HCT116 (cell line): ENCODE results near the gene PSMB9. TPM values are rescaled to one million over a fixed set of nuclear protein-coding genes. Genes with fewer than 3 reads are reported as not detected.

Experiments
- ATAC-seq: fragments of 200-7000 bp; cut with Tn5 transposase; 2 replicates; pipeline ENCODE4 v1.9.1; 2020; ENCODE audit warnings: mild to moderate bottlenecking, moderate library complexity
- BruUV-seq: library from RNA; stranded (reverse); fragments of 400-500 nt; replicated peaks from 2 replicates; lab custom pipeline; 2021; lab: Mats Ljungman, UMichigan
- CTCF ChIA-PET: fragments of 300-600 bp; sonication (Branson Sonifier 250); formaldehyde crosslinking; loops from one replicate; lab custom pipeline; 2021; ENCODE audit warnings: antibody characterized with exemption; lab: Charles Lee
- POLR2A ChIA-PET: fragments of 300-600, 350-600 bp; sonication (Branson Sonifier 250); formaldehyde crosslinking; loops from one replicate; lab custom pipeline; 2021; ENCODE audit warnings: antibody characterized with exemption; lab: Charles Lee
- RAD21 ChIA-PET, 2 experiments: fragments of 300-600 bp; sonication (Branson Sonifier 250); formaldehyde crosslinking; loops; one replicate each; lab custom pipeline; 2023; ENCODE audit warnings: low total read pairs in 2 of 2; ENCODE audit not compliant: uncharacterized antibody in 2 of 2, unreplicated experiment in 2 of 2, low non-redundant PET in 1 of 2; lab: Charles Lee
- DNase-seq: peaks from one replicate; pipeline ENCODE4 v3.0.0-alpha.2; 2010; ENCODE audit warnings: low read depth, low spot score
- H2AFZ ChIP-seq: fragments of 200-600 bp; shearing (Covaris generic), sonication (generic); 2 replicates; pipeline ENCODE4 v1.6.1; 2017; ENCODE audit warnings: low read depth, mixed run types, mixed read lengths, antibody characterized with exemption, low read length; ENCODE audit not compliant: poor library complexity, severe bottlenecking
- H3K27ac ChIP-seq: 2 replicates; pipeline ENCODE4 v1.5.1; 2012; ENCODE audit warnings: low read depth, low read length
- H3K27me3 ChIP-seq: fragments of 200-600 bp; sonication (generic); 2 replicates; pipeline ENCODE4 v1.6.1; 2016; ENCODE audit warnings: mixed run types, low read length, mixed read lengths; ENCODE audit not compliant: insufficient read depth
- H3K36me3 ChIP-seq, 2 experiments: fragments of 200-500 bp in 1 of 2; fragments of 200-600 bp in 1 of 2; sonication (Bioruptor generic) in 1 of 2; sonication (generic) in 1 of 2; 2 replicates each; pipeline versions ENCODE4 v1.5.1 to v1.6.1; 2014 to 2016; ENCODE audit warnings: low read length in 2 of 2, inconsistent platforms in 1 of 2, mixed read lengths in 1 of 2, mixed run types in 1 of 2; ENCODE audit not compliant: insufficient read depth in 2 of 2, control insufficient read depth in 1 of 2
- H3K4me1 ChIP-seq, 2 experiments: fragments of 200-600 bp in 1 of 2; sonication (generic) in 1 of 2; 2 replicates each; pipeline versions ENCODE4 v1.5.1 to v1.6.1; 2012 to 2017; ENCODE audit warnings: low read length in 2 of 2, inconsistent platforms in 1 of 2, mild to moderate bottlenecking in 1 of 2, mixed read lengths in 1 of 2, mixed run types in 1 of 2, moderate library complexity in 1 of 2; ENCODE audit not compliant: insufficient read depth in 2 of 2, control insufficient read depth in 1 of 2
- H3K4me2 ChIP-seq: fragments of 200-600 bp; sonication (generic); 2 replicates; pipeline ENCODE4 v1.6.1; 2017; ENCODE audit warnings: mixed run types, low read length, mixed read lengths
- H3K4me3 ChIP-seq, 2 experiments: fragments of 200-600 bp in 1 of 2; sonication (generic) in 1 of 2; replicated peaks in 1 of 2; 2 replicates each; pipeline ENCODE4 v1.5.1; 2011 to 2016; ENCODE audit warnings: low read length in 2 of 2, control low read depth in 1 of 2, low read depth in 1 of 2, mild to moderate bottlenecking in 1 of 2, mixed read lengths in 1 of 2, mixed run types in 1 of 2
- H3K79me2 ChIP-seq: fragments of 200-600 bp; sonication (generic); 2 replicates; pipeline ENCODE4 v1.6.1; 2017; ENCODE audit warnings: mild to moderate bottlenecking, mixed run types, low read length, moderate library complexity, mixed read lengths; ENCODE audit not compliant: insufficient read depth
- H3K9ac ChIP-seq: fragments of 200-600 bp; sonication (generic); 2 replicates; pipeline ENCODE4 v1.6.1; 2016; ENCODE audit warnings: low read length, mixed read lengths
- H3K9me2 ChIP-seq: fragments of 200-600 bp; sonication (generic), shearing (Covaris generic); 2 replicates; pipeline ENCODE4 v1.6.1; 2017; ENCODE audit warnings: mixed run types, mild to moderate bottlenecking, moderate library complexity; ENCODE audit not compliant: insufficient read depth
- H3K9me3 ChIP-seq, 2 experiments: fragments of 200-500 bp in 1 of 2; fragments of 200-600 bp in 1 of 2; sonication (Bioruptor generic) in 1 of 2; sonication (generic) in 1 of 2; 2 replicates each; pipeline ENCODE4 v1.6.1; 2014 to 2017; ENCODE audit warnings: low read length in 2 of 2, mixed read lengths in 2 of 2, inconsistent platforms in 1 of 2, low read depth in 1 of 2, mild to moderate bottlenecking in 1 of 2, mixed run types in 1 of 2, moderate library complexity in 1 of 2; ENCODE audit not compliant: control insufficient read depth in 1 of 2, insufficient read depth in 1 of 2
- H4K20me1 ChIP-seq: fragments of 200-600 bp; sonication (generic), shearing (Covaris generic); 2 replicates; pipeline ENCODE4 v1.6.1; 2017; ENCODE audit warnings: mixed run types, mild to moderate bottlenecking, moderate library complexity; ENCODE audit not compliant: insufficient read depth
- CBX3 ChIP-seq: IDR thresholded peaks from 2 replicates; pipeline ENCODE4 v1.6.1; 2012; ENCODE audit warnings: low read depth
- CEBPB ChIP-seq: IDR thresholded peaks from 2 replicates; pipeline ENCODE4 v1.6.1; 2012; ENCODE audit warnings: low read depth
- EZH2phosphoT487 ChIP-seq: fragments of 200-600 bp; IDR thresholded peaks from 2 replicates; pipeline ENCODE4 v1.6.1; 2018; ENCODE audit warnings: antibody characterized with exemption, borderline replicate concordance
- FOSL1 ChIP-seq: IDR thresholded peaks from 2 replicates; pipeline ENCODE4 v1.6.1; 2012; ENCODE audit warnings: low read depth
- JUND ChIP-seq: IDR thresholded peaks from 2 replicates; pipeline ENCODE4 v1.6.1; 2012
- POLR2A ChIP-seq: IDR thresholded peaks from 2 replicates; pipeline ENCODE4 v1.7.0; 2011; ENCODE audit warnings: borderline replicate concordance; ENCODE audit not compliant: insufficient read depth, insufficient read length; ENCODE audit errors: extremely low read depth
- SRF ChIP-seq: IDR thresholded peaks from 2 replicates; pipeline ENCODE4 v1.6.1; 2012; ENCODE audit warnings: low read depth
- TCF7L2 ChIP-seq: IDR thresholded peaks from 2 replicates; pipeline ENCODE4 v1.7.0; 2011; ENCODE audit warnings: borderline replicate concordance, inconsistent platforms; ENCODE audit not compliant: insufficient read depth, insufficient read length; ENCODE audit errors: extremely low read depth
- YY1 ChIP-seq: IDR thresholded peaks from 2 replicates; pipeline ENCODE4 v1.6.1; 2011; ENCODE audit warnings: low read length, low read depth, moderate library complexity, mild to moderate bottlenecking; ENCODE audit not compliant: insufficient replicate concordance; ENCODE audit errors: extremely low read depth
- ZFX ChIP-seq: fragments of 450-650 bp; IDR thresholded peaks from 2 replicates; pipeline ENCODE4 v1.6.1; 2017
- intact Hi-C: fragments of 100-400 bp; cut with micrococcal nuclease; formaldehyde crosslinking; loops from 2 replicates; pipeline ENCODE4 v1.10.0; 2022
- total RNA-seq: library from RNA; stranded (reverse); gene quantifications from one replicate; pipeline ENCODE4 v1.2.1, GENCODE V29; 2021; ENCODE audit not compliant: unreplicated experiment
- TF ChIP-seq, protein P1 (sequence below): IDR thresholded peaks from 2 replicates; pipeline ENCODE4 v1.6.1; 2012

The PSMB9 gene
- total RNA-seq, 1 experiment from 2014 or later = 8.1 TPM

- no TSS peak for BruUV-seq
- no peaks in the 10 kb centered on the region for H3K79me2 ChIP-seq
- H3K27me3 ChIP-seq = no peaks in the 10 kb centered on the region
- TF ChIP-seq TCF7L2 (no peak), CEBPB (no peak), ZFX (no peak), SRF (no peak)
- TF ChIP-seq, all 23 proteins: peak for 0
- ChIA-PET RAD21 (no interaction called here), POLR2A (interaction anchor here (0.6 kb wide), 1 partner anchor 105 kb away, joined by 4 read pairs; no protein-coding TSS in a partner anchor), CTCF (no interaction called here)
- peaks cover 2 to 16% of the 10 kb centered on the region in 2 experiments; a peak in 3 of 4 replicates for H3K4me1 ChIP-seq
- H4K20me1 ChIP-seq = no peaks in the 10 kb centered on the region
- no peak overlapping the region for H3K4me3 ChIP-seq
- no peak overlapping the region for H3K9ac ChIP-seq
- ATAC-seq = no peak
- no peak overlapping the region for H3K27ac ChIP-seq
- no peaks in the 10 kb centered on the region for H3K9me3 ChIP-seq
- DNase-seq = no peak
- intact Hi-C loops = loop anchor here (5.0 kb wide), 1 partner anchor 434 kb away; no protein-coding TSS in a partner anchor
- H3K4me2 ChIP-seq = no peak overlapping the region
- no peaks in the 10 kb centered on the region for H3K36me3 ChIP-seq
- H3K9me2 ChIP-seq = 0 out of 2 replicates have a peak, but pooled peaks cover 5% of the 10 kb centered on the region
- H2AFZ ChIP-seq = no peak overlapping the region
Measured at GRCh38 chr6:32865724-32866443, 11.9 kb downstream of the PSMB9 start.

DNA sequence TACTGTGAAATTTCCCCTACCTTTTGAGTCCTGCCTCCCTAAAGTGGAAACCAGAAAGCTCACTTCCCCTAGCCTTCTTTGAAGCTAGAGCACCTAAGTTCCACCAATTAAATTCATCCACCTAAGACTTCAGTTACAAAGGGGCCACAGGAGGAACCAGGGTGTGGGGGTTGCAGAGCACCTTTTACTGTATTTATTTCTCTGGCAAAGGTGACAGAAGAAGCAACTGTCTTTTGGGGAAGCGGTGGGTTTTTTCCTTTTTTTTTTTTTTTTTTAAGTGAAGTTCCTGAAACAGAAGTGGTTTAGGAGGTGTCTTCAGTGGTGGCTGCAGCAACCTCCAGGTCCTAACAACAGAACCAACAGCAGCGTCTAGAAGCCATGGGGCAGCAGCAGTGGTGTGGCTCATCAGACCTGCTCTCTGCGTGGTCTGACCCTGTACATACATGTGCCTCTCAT, 13.1 kb downstream of the PSMB9 start:
- no TSS peak for BruUV-seq

More for the DNA sequence above, 13.1 kb downstream of the PSMB9 start:
- ATAC-seq (no peak), DNase-seq (no peak)
- Histone ChIP-seq H4K20me1 (no peaks in the 10 kb centered on the region), H3K79me2 (no peaks in the 10 kb centered on the region), H3K27ac (no peak overlapping the region), H3K9me3 (no peaks in the 10 kb centered on the region), H3K4me1 (peaks cover 0 to 5% of the 10 kb centered on the region in 2 experiments; a peak in 2 of 4 replicates), H3K36me3 (no peaks in the 10 kb centered on the region), H2AFZ (peak overlapping the region; percentile 68), H3K9me2 (0 out of 2 replicates have a peak, but pooled peaks cover 5% of the 10 kb centered on the region), H3K4me2 (no peak overlapping the region), H3K9ac (no peak overlapping the region), H3K4me3 (no peak overlapping the region), H3K27me3 (no peaks in the 10 kb centered on the region)
- ChIA-PET RAD21 (interaction anchor here (0.7 to 1.8 kb wide), 2 partner anchors 29 kb away, joined by 4 to 36 read pairs; partner anchors contain the start of gene TAP2 (in 1 of the 2)), CTCF (interaction anchor here (1.1 to 6.5 kb wide), 8 partner anchors 28 to 104 kb away, joined by 3 to 189 read pairs (median 6); partner anchors contain the start of genes HLA-DMB and TAP2), POLR2A (interaction anchor here (0.7 to 3.1 kb wide), 2 partner anchors 29 to 53 kb away, joined by 4 to 23 read pairs; partner anchors contain the start of gene TAP2)
- TF ChIP-seq JUND = no peak
- TF ChIP-seq SRF = no peak
- no peak for TF ChIP-seq CBX3
- no peak for TF ChIP-seq EZH2phosphoT487
- TF ChIP-seq FOSL1 = no peak
- TF ChIP-seq POLR2A = no peak
- TF ChIP-seq, protein P1, sequence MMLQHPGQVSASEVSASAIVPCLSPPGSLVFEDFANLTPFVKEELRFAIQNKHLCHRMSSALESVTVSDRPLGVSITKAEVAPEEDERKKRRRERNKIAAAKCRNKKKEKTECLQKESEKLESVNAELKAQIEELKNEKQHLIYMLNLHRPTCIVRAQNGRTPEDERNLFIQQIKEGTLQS = no peak
- TF ChIP-seq YY1 = no peak
- TF ChIP-seq CEBPB = no peak
- intact Hi-C loops = loop anchor here (5.0 kb wide), 1 partner anchor 435 kb away; no protein-coding TSS in a partner anchor
